IPS-20b (cell line): ENCODE measurements around the gene RAPGEF3.

Experiments
- H3K27ac ChIP-seq: one replicate; pipeline ENCODE4 v1.5.1; 2013; ENCODE audit warnings: low read length
- H3K27me3 ChIP-seq: 2 replicates; pipeline ENCODE4 v1.6.1; 2013; ENCODE audit warnings: mild to moderate bottlenecking, low read length, inconsistent platforms; ENCODE audit not compliant: insufficient read depth
- H3K36me3 ChIP-seq: 2 replicates; pipeline ENCODE4 v1.6.1; 2013; ENCODE audit warnings: low read depth, mild to moderate bottlenecking, inconsistent platforms, low read length, moderate library complexity; ENCODE audit not compliant: insufficient read depth
- H3K4me1 ChIP-seq: 2 replicates; pipeline ENCODE4 v1.6.1; 2013; ENCODE audit warnings: mild to moderate bottlenecking, control low read depth, inconsistent platforms, low read length, moderate library complexity; ENCODE audit not compliant: insufficient read depth
- H3K4me3 ChIP-seq: 2 replicates; pipeline ENCODE4 v1.5.1; 2013; ENCODE audit warnings: mild to moderate bottlenecking, low read length, inconsistent platforms
- H3K9ac ChIP-seq: 2 replicates; pipeline ENCODE4 v1.6.1; 2013; ENCODE audit warnings: low read depth, mild to moderate bottlenecking, inconsistent platforms, low read length, moderate library complexity
- H3K9me3 ChIP-seq: 2 replicates; pipeline ENCODE4 v1.6.1; 2013; ENCODE audit warnings: mild to moderate bottlenecking, low read depth, low read length, inconsistent platforms; ENCODE audit not compliant: insufficient read depth

The RAPGEF3 gene, protein sequence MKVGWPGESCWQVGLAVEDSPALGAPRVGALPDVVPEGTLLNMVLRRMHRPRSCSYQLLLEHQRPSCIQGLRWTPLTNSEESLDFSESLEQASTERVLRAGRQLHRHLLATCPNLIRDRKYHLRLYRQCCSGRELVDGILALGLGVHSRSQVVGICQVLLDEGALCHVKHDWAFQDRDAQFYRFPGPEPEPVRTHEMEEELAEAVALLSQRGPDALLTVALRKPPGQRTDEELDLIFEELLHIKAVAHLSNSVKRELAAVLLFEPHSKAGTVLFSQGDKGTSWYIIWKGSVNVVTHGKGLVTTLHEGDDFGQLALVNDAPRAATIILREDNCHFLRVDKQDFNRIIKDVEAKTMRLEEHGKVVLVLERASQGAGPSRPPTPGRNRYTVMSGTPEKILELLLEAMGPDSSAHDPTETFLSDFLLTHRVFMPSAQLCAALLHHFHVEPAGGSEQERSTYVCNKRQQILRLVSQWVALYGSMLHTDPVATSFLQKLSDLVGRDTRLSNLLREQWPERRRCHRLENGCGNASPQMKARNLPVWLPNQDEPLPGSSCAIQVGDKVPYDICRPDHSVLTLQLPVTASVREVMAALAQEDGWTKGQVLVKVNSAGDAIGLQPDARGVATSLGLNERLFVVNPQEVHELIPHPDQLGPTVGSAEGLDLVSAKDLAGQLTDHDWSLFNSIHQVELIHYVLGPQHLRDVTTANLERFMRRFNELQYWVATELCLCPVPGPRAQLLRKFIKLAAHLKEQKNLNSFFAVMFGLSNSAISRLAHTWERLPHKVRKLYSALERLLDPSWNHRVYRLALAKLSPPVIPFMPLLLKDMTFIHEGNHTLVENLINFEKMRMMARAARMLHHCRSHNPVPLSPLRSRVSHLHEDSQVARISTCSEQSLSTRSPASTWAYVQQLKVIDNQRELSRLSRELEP

DNA sequence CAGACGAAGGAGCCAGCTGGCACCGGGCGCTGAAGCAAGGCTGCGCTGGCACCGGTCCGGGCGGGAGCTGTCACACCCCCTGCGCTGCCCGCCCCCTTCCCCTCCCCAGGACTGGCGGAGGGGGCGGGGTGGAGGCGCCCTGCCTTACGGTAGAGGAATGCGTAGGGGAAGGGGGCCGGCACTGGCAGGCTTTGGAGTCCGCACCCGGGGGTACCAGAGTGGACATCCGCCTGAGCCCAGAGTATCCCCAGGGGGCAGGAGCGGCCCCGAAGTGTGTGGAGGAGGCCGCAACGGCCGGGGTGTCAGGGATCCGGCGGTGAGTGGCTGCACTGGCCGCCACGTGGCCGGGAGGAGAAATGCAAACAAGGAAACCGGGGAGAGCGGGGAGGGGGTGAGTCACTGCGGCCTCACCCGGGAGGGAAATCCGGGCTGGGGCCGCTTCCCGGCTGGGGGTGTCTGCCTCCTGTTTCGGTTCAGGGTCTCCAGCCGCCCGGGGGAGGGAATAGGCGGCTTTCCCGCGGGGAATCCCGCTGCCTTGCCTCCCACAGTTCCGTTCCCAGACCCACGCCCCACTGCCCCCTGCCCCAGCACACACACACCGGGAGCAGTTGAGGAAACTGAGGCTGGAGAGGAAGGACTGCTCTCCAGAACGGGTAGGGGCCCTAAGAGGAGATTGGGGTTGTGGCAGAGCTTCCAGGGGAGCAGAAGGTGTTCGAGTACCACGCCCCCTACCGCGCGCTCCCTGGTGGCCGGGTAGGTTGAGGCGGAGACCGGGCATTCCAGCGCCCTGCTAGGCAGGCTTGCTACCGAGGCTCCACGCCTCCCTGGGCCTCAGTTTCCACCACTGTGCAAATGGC, at the start of gene RAPGEF3:
RAPGEF3 (minus strand) TSS at position 47 of the 857 bp plus-strand sequence. CDS start 324 bp downstream, outside the sequence.
- H3K27me3 ChIP-seq = peaks cover 22% of the 10 kb centered on the region; the same call in 1 of the 2 replicates
- H3K9ac ChIP-seq = peak within 1 kb of the TSS; percentile 64; the same call in 1 of the 2 replicates

DNA sequence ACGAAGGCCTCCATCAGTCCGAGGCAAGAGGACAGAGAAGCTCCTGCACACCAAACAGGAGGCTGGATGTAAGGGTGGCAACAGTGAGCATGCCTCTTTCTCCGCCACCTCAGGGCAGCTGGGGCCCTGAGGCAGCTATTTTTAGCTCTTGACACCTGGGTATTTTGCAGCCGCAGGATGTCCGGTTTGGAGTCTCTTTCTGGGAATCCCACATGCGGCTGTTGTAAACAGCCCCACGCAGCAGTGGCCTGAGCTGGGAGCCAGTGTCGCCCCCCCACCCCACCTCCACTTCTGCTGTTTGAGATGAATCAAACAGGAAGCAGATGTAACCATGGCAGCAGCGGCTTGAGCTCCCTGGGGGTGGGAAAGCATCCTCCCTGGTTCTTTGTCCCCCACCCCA, 49.4 kb upstream of the RAPGEF3 start:
- peaks cover 18% of the 10 kb centered on the region for H3K36me3 ChIP-seq
- no peak overlapping the region for H3K27ac ChIP-seq
- peaks cover 35% of the 10 kb centered on the region for H3K4me1 ChIP-seq
- no peak overlapping the region for H3K9ac ChIP-seq
- H3K9me3 ChIP-seq = no peaks in the 10 kb centered on the region
- H3K4me3 ChIP-seq = no peak overlapping the region
- no peaks in the 10 kb centered on the region for H3K27me3 ChIP-seq

More for the DNA sequence above, at the start of gene RAPGEF3:
- H3K4me1 ChIP-seq = peaks cover 20% of the 10 kb centered on the region
- H3K9me3 ChIP-seq = no peaks in the 10 kb centered on the region
- H3K4me3 ChIP-seq = peak within 1 kb of the TSS; percentile 68
- no peaks in the 10 kb centered on the region for H3K36me3 ChIP-seq
- no peak within 1 kb of the TSS for H3K27ac ChIP-seq

DNA sequence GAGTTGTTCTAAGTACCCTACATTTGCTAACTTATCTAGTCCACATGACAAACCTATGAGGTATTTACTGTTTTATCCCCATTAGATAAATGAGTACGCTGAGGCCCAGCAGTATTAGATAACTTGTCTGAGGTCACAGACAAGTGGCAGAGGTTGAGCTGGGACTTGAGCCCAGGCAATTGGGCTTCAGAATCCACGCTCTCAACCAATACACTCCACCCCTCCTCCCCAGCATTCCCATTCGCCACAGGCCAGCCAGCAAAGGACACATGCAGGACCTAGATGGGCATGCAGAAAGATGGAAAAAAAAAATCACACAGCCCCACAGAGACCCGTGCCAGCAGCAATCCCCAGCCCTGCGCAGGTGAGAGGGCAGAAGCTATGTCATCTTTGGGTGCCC, 48.7 kb upstream of the RAPGEF3 start:
- H3K27me3 ChIP-seq = no peaks in the 10 kb centered on the region
- no peaks in the 10 kb centered on the region for H3K9me3 ChIP-seq
- no peak overlapping the region for H3K9ac ChIP-seq
- H3K4me1 ChIP-seq = peaks cover 32% of the 10 kb centered on the region
- H3K27ac ChIP-seq = no peak overlapping the region
- no peak overlapping the region for H3K4me3 ChIP-seq
- H3K36me3 ChIP-seq = peaks cover 18% of the 10 kb centered on the region

DNA sequence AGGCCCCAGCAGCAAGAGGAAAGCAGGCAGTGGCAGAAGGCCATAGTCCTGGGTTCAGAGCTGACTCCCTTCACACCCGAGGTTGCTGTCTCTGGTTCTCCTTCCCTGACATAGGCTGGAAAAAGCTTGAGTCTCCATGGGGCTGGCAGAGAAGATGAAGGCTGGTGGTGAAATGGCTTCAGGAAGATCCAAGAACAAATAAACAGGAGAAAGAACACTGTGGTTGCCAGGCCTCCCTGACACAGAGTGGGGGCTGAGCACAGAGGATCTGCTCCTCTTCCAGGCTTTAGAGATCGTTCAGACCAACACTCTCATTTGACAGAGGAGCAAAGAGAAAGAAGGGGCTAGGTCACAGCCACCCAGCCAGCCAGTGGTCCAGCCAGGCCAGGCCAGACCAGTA, 46.7 kb upstream of the RAPGEF3 start:
- peaks cover 26% of the 10 kb centered on the region for H3K36me3 ChIP-seq

DNA sequence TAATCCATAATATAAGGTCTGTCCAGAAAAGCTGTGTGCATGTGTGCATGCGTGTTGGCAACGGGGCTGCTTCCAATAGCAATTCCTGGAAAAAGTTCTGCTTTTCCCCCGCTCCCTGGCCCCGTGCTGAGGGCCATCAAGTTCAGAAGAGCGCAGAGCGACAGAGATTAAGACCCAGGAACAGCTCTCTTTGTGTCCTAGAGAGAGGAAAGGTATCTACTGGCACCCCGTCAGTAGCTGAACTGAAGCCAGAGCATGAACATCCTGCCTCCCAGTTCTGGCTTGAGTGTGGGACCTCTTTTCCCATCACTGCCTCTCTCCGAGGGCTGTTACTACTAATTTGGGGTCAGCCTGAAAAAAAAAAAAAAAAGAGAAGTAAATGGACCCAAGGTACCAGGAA, 45.5 kb upstream of the RAPGEF3 start:
- Histone ChIP-seq H3K27me3 (no peaks in the 10 kb centered on the region), H3K27ac (no peak overlapping the region), H3K4me1 (peaks cover 10% of the 10 kb centered on the region), H3K4me3 (no peak overlapping the region), H3K9me3 (no peaks in the 10 kb centered on the region), H3K9ac (no peak overlapping the region), H3K36me3 (peaks cover 26% of the 10 kb centered on the region)

More for the DNA sequence above, 46.7 kb upstream of the RAPGEF3 start:
- H3K27me3 ChIP-seq = no peaks in the 10 kb centered on the region
- no peak overlapping the region for H3K4me3 ChIP-seq
- no peak overlapping the region for H3K9ac ChIP-seq
- H3K27ac ChIP-seq = no peak overlapping the region
- no peaks in the 10 kb centered on the region for H3K9me3 ChIP-seq
- H3K4me1 ChIP-seq = peaks cover 13% of the 10 kb centered on the region

DNA sequence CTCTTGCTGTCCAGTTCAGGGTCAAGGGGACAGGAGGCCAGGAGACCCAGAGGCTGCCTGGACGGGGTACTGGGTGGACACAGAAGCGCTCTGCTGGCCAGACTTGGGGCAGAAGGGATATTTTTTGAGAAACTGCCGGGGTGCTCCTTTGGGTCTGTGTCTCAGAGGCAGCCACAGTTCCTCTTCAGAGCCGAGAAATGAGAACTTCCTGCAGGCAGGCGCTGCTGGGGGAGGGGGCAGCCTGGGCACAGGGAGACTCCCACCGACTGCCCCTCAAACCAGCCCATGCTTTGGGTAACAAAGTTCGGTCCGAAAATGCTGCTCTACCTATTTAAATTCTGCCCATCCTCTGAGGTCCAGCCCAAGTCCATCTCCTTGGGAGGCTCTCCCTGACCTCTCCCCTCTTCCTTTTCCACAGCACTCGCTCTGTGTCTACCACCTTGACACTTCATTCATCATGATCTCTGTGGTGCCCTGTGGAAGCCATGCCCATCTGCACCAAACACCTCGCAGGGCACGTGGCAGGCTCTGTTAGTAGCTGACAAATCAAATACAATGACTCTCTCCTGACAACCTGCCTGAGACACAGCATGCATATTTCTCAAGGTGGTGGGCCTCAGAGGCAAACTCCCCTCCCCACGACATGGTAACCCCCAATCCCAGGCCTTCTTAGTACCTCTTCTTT, 44.7 kb upstream of the RAPGEF3 start:
- Histone ChIP-seq H3K9me3 (no peaks in the 10 kb centered on the region), H3K4me1 (peaks cover 1% of the 10 kb centered on the region), H3K9ac (no peak overlapping the region), H3K36me3 (peaks cover 26% of the 10 kb centered on the region), H3K27ac (no peak overlapping the region), H3K4me3 (no peak overlapping the region), H3K27me3 (no peaks in the 10 kb centered on the region)

DNA sequence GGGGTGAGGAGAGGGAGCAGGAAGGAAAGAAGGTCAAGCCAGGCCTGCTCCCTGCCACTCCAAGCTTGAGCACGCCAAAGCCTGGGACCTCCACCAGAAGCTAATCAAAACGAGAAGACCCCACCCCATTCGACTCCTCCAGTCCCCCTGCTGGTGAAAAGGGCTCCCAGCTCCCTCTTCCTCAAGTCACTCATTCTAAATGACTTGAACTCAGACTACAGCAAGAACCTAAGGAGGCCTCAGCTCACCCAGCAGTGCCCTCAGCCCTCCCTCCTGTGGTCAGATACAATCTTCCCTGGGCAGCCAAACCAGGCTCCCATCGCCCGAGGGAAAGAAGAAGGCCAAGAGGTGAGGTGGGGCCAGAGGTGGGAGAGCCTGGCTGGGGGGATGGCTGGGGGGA, 43.6 kb upstream of the RAPGEF3 start:
- Histone ChIP-seq H3K27me3 (no peaks in the 10 kb centered on the region), H3K36me3 (peaks cover 26% of the 10 kb centered on the region)

DNA sequence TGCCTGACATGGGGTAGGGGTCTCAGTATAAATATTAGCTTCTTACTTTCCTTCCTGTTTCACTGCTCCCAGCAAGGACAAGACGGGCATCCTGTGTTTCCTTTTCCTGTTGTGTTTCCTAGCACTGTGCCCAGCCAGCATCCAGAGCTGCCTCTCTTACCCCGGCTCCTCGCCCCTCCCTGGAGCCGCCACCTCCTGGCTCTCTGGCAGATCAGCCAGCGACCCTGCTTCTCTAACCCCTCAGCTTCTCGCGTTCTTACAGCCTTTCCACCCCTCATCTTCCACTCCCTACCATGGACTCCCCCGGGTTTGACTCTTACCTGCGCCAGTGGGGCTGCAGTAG, 43.2 kb upstream of the RAPGEF3 start:
- H3K27ac ChIP-seq = no peak overlapping the region
- no peaks in the 10 kb centered on the region for H3K4me1 ChIP-seq
- H3K27me3 ChIP-seq = no peaks in the 10 kb centered on the region
- peaks cover 27% of the 10 kb centered on the region for H3K36me3 ChIP-seq
- H3K4me3 ChIP-seq = no peak overlapping the region
- no peak overlapping the region for H3K9ac ChIP-seq
- H3K9me3 ChIP-seq = no peaks in the 10 kb centered on the region

More for the DNA sequence above, 43.6 kb upstream of the RAPGEF3 start:
- H3K9ac ChIP-seq = no peak overlapping the region
- H3K9me3 ChIP-seq = no peaks in the 10 kb centered on the region
- no peak overlapping the region for H3K4me3 ChIP-seq
- no peak overlapping the region for H3K27ac ChIP-seq
- H3K4me1 ChIP-seq = no peaks in the 10 kb centered on the region

DNA sequence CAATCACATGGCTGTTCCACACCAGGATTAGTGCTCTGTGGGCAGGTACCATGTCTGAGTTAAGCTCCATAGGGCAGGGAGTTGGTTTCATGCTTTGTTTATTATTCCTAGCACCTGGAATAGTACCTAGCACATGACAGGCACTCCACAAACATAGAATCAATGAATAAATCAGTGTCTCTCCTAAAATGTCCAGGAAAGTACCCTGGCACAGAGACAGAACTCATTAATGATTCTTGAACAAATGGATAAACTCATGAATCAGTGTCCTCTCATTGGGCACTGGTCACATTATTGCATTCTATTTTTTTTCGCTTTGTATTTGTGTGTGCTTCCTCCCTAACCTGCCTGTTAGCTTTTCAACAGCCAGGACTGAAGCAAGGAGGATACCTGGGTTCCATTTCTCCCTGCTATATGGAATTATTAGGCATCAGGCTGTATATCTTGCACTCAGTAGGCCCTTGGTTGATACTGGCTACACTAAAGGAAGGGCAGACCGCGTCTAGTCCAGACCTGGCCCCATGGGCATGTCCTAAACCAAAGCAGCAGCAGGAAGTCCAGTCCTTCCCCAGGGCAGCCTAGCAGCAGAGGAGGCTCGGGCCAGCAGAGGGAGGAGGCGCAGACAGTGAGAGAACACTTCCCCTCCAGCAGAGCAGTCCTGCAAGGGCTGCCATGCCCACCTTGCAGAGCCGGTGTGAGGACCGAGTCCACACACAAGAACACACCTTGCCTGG, 42.7 kb upstream of the RAPGEF3 start:
- Histone ChIP-seq H3K9me3 (no peaks in the 10 kb centered on the region), H3K27ac (no peak overlapping the region), H3K36me3 (peaks cover 32% of the 10 kb centered on the region), H3K4me3 (no peak overlapping the region), H3K27me3 (no peaks in the 10 kb centered on the region), H3K9ac (no peak overlapping the region), H3K4me1 (no peaks in the 10 kb centered on the region)

DNA sequence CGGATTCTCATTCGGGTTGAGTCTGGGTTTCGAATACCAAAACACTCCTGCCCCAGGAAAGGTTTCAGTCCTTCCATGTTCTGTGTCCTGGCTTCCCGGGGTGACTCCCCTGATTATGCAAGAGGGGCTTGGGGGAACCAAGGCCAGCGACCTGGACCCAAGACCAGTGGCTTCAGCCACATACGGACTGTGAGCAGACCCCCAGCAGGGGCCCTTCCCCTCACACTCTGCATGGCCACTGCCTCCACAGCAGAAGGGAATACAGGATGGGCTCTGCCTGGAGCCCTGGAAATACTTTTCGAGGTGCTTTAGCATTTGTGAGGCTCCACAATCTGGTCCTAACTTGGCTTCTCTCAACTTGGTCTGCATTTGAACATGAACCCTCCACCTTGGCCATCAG, 41.9 kb upstream of the RAPGEF3 start:
- Histone ChIP-seq H3K27ac (no peak overlapping the region), H3K4me1 (no peaks in the 10 kb centered on the region)

More for the DNA sequence above, 41.9 kb upstream of the RAPGEF3 start:
- Histone ChIP-seq H3K36me3 (peaks cover 26% of the 10 kb centered on the region), H3K9me3 (no peaks in the 10 kb centered on the region), H3K9ac (no peak overlapping the region), H3K27me3 (no peaks in the 10 kb centered on the region), H3K4me3 (no peak overlapping the region)
